Measurements from ENCODE around the gene TCF25. TPM values are rescaled to one million over a fixed set of nuclear protein-coding genes. Genes with fewer than 3 reads are reported as not detected.
A peak's percentile ranks its signal among the peaks of the same experiment; 100 is the strongest.

Gene TCF25
- total RNA-seq, 4 donors from 2014 or later: 144 to 266 (median 201) TPM

- Histone ChIP-seq H3K4me3 (replicated peaks in 1 of 3) (no peak overlapping the region), H3K4me1 (peaks cover 0 to 15% of the 10 kb centered on the region in 2 donors), H3K27ac (peak overlapping the region in 2 of 3 donors; percentile 39 to 69), H3K9me3 (no peaks in the 10 kb centered on the region), H3K36me3 (no peaks in the 10 kb centered on the region), H3K27me3 (no peaks in the 10 kb centered on the region)
- DNase-seq: no peak
- WGBS, 2 donors: 64 to 74% methylated on average over 20 to 21 of the region's 21 CpGs
- peak in 1 of 2 donors; percentile 7 for TF ChIP-seq POLR2A (IDR thresholded peaks at IDR 0.05)
- TF ChIP-seq CTCF (IDR thresholded peaks at IDR 0.05): no peak
- intact Hi-C loops (cut with DNase I): loop anchor here (5.0 to 10.0 kb wide), 2 partner anchors 47 to 159 kb away; partner anchors contain the start of genes FANCA and SPATA2L
These were observed 9.5 kb upstream of the TCF25 start for GRCh38 chr16:89863741-89864526.

GRCh38 chr16:89864527-89864820 lies 8.9 kb upstream of the TCF25 start:
- intact Hi-C loops (cut with DNase I): loop anchor here (5.0 to 10.0 kb wide), 2 partner anchors 47 to 160 kb away; partner anchors contain the start of genes FANCA and SPATA2L
- Histone ChIP-seq H3K27ac (peak overlapping the region in 2 of 3 donors; percentile 39 to 69), H3K4me3 (replicated peaks in 1 of 3) (no peak overlapping the region), H3K9me3 (no peaks in the 10 kb centered on the region), H3K27me3 (no peaks in the 10 kb centered on the region), H3K4me1 (peaks cover 0 to 15% of the 10 kb centered on the region in 2 donors), H3K36me3 (no peaks in the 10 kb centered on the region)
- 77 to 78% methylated on average over 5 of the region's 5 CpGs for WGBS, 2 donors
- TF ChIP-seq CTCF (IDR thresholded peaks at IDR 0.05): no peak
- TF ChIP-seq POLR2A (IDR thresholded peaks at IDR 0.05): no peak
- no peak for DNase-seq

- peaks cover 0 to 15% of the 10 kb centered on the region in 2 donors for H3K4me1 ChIP-seq
- no peak overlapping the region for H3K4me3 ChIP-seq (replicated peaks in 1 of 3)
- H3K27ac ChIP-seq: no peak overlapping the region
- DNase-seq: no peak
- H3K9me3 ChIP-seq: no peaks in the 10 kb centered on the region
- WGBS, 2 donors: 91 to 94% methylated on average over 5 of the region's 5 CpGs
- no peaks in the 10 kb centered on the region for H3K27me3 ChIP-seq
- H3K36me3 ChIP-seq: no peaks in the 10 kb centered on the region
- TF ChIP-seq CTCF (IDR thresholded peaks at IDR 0.05): no peak
- no peak for TF ChIP-seq POLR2A (IDR thresholded peaks at IDR 0.05)
- intact Hi-C loops (cut with DNase I): loop anchor here (10.0 kb wide), 1 partner anchor 163 kb away; the partner anchor contains the start of gene SPATA2L
These were observed 5.5 kb upstream of the TCF25 start for GRCh38 chr16:89867918-89868317.

- H3K4me1 ChIP-seq: peaks cover 8 to 14% of the 10 kb centered on the region in 2 donors
- TF ChIP-seq POLR2A (IDR thresholded peaks at IDR 0.05): no peak
- TF ChIP-seq CTCF (IDR thresholded peaks at IDR 0.05): no peak
- no peaks in the 10 kb centered on the region for H3K9me3 ChIP-seq
- H3K4me3 ChIP-seq (replicated peaks in 1 of 3): no peak overlapping the region
- no peaks in the 10 kb centered on the region for H3K36me3 ChIP-seq
- H3K27ac ChIP-seq: no peak overlapping the region
- H3K27me3 ChIP-seq: no peaks in the 10 kb centered on the region
- 95% methylated on average over 11 to 12 of the region's 12 CpGs for WGBS, 2 donors
- no peak for DNase-seq
- intact Hi-C loops (cut with DNase I): loop anchor here (10.0 kb wide), 1 partner anchor 165 kb away; the partner anchor contains the start of gene SPATA2L
These were observed 3.5 kb upstream of the TCF25 start for GRCh38 chr16:89869911-89870310.

GRCh38 chr16:89870440-89870839 lies 3.0 kb upstream of the TCF25 start:
- Histone ChIP-seq H3K27me3 (no peaks in the 10 kb centered on the region), H3K27ac (no peak overlapping the region), H3K36me3 (no peaks in the 10 kb centered on the region), H3K4me1 (peaks cover 11 to 16% of the 10 kb centered on the region in 2 donors), H3K4me3 (replicated peaks in 1 of 3) (no peak overlapping the region), H3K9me3 (no peaks in the 10 kb centered on the region)
- TF ChIP-seq CTCF (IDR thresholded peaks at IDR 0.05): no peak
- no peak for TF ChIP-seq POLR2A (IDR thresholded peaks at IDR 0.05)
- intact Hi-C loops (cut with DNase I): no loop called here
- WGBS, 2 donors: 95 to 98% methylated on average over 6 of the region's 6 CpGs
- DNase-seq: no peak

Data from thyroid gland (tissue), 4 donors.